GM23248 (cell line): Measurements from ENCODE around the gene C4A.

ENCODE experiments used
- EZH2 ChIP-seq: fragments of 200-600 bp; sonication (generic); IDR thresholded peaks from 2 replicates; pipeline ENCODE4 v1.6.1; 2018; ENCODE audit warnings: antibody characterized with exemption, mild to moderate bottlenecking; ENCODE audit not compliant: insufficient read depth, poor library complexity, severe bottlenecking
- EZH2phosphoT487 ChIP-seq: fragments of 200-600 bp; sonication (generic); IDR thresholded peaks from 2 replicates; pipeline ENCODE4 v1.6.1; 2018; ENCODE audit warnings: antibody characterized with exemption, moderate library complexity, mild to moderate bottlenecking, low read depth; ENCODE audit not compliant: insufficient read depth

GRCh38 chr6:32047855-32048766 lies 66.3 kb downstream of the C4A start:
- TF ChIP-seq EZH2 (no peak), EZH2phosphoT487 (no peak)
